NCI-H2081 (cell line): Measurements from ENCODE around the gene HNRNPD.
"Not testable (repeated sequence)": the region's sequence is repeated elsewhere in the genome, so short reads cannot be mapped to it uniquely, and the experiment has no call there.

ENCODE experiments used
- DNase-seq, 2 experiments: peaks; one replicate each; lab custom pipeline; 2025; lab: John Stamatoyannopoulos, UW

Gene HNRNPD

GRCh38 chr4:82373816-82374625, at the start of gene HNRNPD:
Gene HNRNPD, minus strand, starts transcription at chr4:82373991. Its CDS starts 313 bp downstream, at chr4:82373678.
- peak; percentile 97 to 98 for DNase-seq

- no peak for DNase-seq
These were observed 48.8 kb upstream of the HNRNPD start for GRCh38 chr4:82422616-82423015.

GRCh38 chr4:82421796-82422560, 48.2 kb upstream of the HNRNPD start:
- DNase-seq, result no peak

GRCh38 chr4:82419451-82419850, 45.7 kb upstream of the HNRNPD start:
- DNase-seq, result no peak

GRCh38 chr4:82415922-82416365, 42.2 kb upstream of the HNRNPD start:
- no peak for DNase-seq

- DNase-seq, result not testable (repeated sequence)
These were observed 41.3 kb upstream of the HNRNPD start for GRCh38 chr4:82415061-82415460.

GRCh38 chr4:82403725-82404124, 29.9 kb upstream of the HNRNPD start:
- DNase-seq, result no peak

- DNase-seq, result no peak
These were observed 28.5 kb upstream of the HNRNPD start for GRCh38 chr4:82402196-82402775.

GRCh38 chr4:82401600-82401999, 27.8 kb upstream of the HNRNPD start:
- DNase-seq, result no peak

GRCh38 chr4:82398263-82398662, 24.5 kb upstream of the HNRNPD start:
- DNase-seq, result no peak

- DNase-seq, result no peak
These were observed 23.7 kb upstream of the HNRNPD start for GRCh38 chr4:82397527-82397926.

- no peak for DNase-seq
These were observed 21.1 kb upstream of the HNRNPD start for GRCh38 chr4:82394896-82395295.

GRCh38 chr4:82390061-82390460, 16.3 kb upstream of the HNRNPD start:
- not testable (repeated sequence) for DNase-seq

- no peak for DNase-seq
These were observed 14.6 kb upstream of the HNRNPD start for GRCh38 chr4:82388405-82388804.

GRCh38 chr4:82386312-82386711, 12.5 kb upstream of the HNRNPD start:
- not testable (repeated sequence) for DNase-seq

- DNase-seq, result no peak
These were observed 9.0 kb upstream of the HNRNPD start for GRCh38 chr4:82382751-82383150.

- DNase-seq, result no peak
These were observed 8.0 kb upstream of the HNRNPD start for GRCh38 chr4:82381661-82382296.

- no peak for DNase-seq
These were observed 7.4 kb upstream of the HNRNPD start for GRCh38 chr4:82381235-82381634.

GRCh38 chr4:82380831-82381230, 7.0 kb upstream of the HNRNPD start:
- no peak for DNase-seq

GRCh38 chr4:82380344-82380743, 6.6 kb upstream of the HNRNPD start:
- no peak for DNase-seq

GRCh38 chr4:82376109-82376508, 2.3 kb upstream of the HNRNPD start:
- DNase-seq, result no peak

GRCh38 chr4:82373486-82373815, 340 bp downstream of the HNRNPD start:
- DNase-seq, result no peak
